Measurements from ENCODE around the gene PPP3CB.
"Not testable (repeated sequence)": the region's sequence is repeated elsewhere in the genome, so short reads cannot be mapped to it uniquely, and the experiment has no call there.

Gene PPP3CB

GRCh38 chr10:73413528-73414229 is 82.1 kb downstream of the PPP3CB start, which contains the start of gene ANXA7:
Gene ANXA7 (minus strand): TSS chr10:73414058. CDS start chr10:73400856, 13,202 bp downstream.
- peak; percentile 90 for DNase-seq

GRCh38 chr10:73413108-73413527 is 82.7 kb downstream of the PPP3CB start:
- DNase-seq, result no peak

- DNase-seq, result no peak
These were observed 84.9 kb downstream of the PPP3CB start for GRCh38 chr10:73410897-73411296.

GRCh38 chr10:73408978-73409521 is 86.8 kb downstream of the PPP3CB start:
- no peak for DNase-seq

- DNase-seq, result no peak
These were observed 87.8 kb downstream of the PPP3CB start for GRCh38 chr10:73408061-73408460.

GRCh38 chr10:73407495-73407894 is 88.3 kb downstream of the PPP3CB start:
- no peak for DNase-seq

GRCh38 chr10:73406846-73407245 is 89.0 kb downstream of the PPP3CB start:
- DNase-seq, result no peak

- DNase-seq, result no peak
These were observed 90.3 kb downstream of the PPP3CB start for GRCh38 chr10:73405556-73405955.

GRCh38 chr10:73404690-73405089 is 91.1 kb downstream of the PPP3CB start:
- DNase-seq, result no peak

- DNase-seq, result no peak
These were observed 94.2 kb downstream of the PPP3CB start for GRCh38 chr10:73401636-73402035.

GRCh38 chr10:73399063-73399462 is 96.8 kb downstream of the PPP3CB start:
- DNase-seq, result no peak

- no peak for DNase-seq
These were observed 97.8 kb downstream of the PPP3CB start for GRCh38 chr10:73398024-73398423.

GRCh38 chr10:73394325-73394724 is 101.5 kb downstream of the PPP3CB start:
- DNase-seq, result not testable (repeated sequence)

- DNase-seq, result no peak
These were observed 107.6 kb downstream of the PPP3CB start for GRCh38 chr10:73388228-73388627.

- DNase-seq, result no peak
These were observed 109.2 kb downstream of the PPP3CB start for GRCh38 chr10:73386583-73386982.

Measured in activated CD4-positive, CD25-positive, alpha-beta regulatory T cell treated with anti-CD3 and anti-CD28 coated beads, Interleukin-2, amount 50 U/mL, for 72 hours (primary cell).